ACC112 (cell line): ENCODE data around the gene ARL5C.
A peak's percentile ranks its signal among the peaks of the same experiment; 100 is the strongest.

Experiments used
- H2AFZ ChIP-seq: fragments of 200-600 bp; sonication (generic); one replicate; pipeline ENCODE4 v1.6.0; 2017; ENCODE audit warnings: antibody characterized with exemption, low read length; ENCODE audit not compliant: unreplicated experiment
- H3K27ac ChIP-seq: fragments of 200-600 bp; sonication (generic); 2 replicates; pipeline ENCODE4 v1.5.1; 2014; ENCODE audit warnings: low read depth, mild to moderate bottlenecking, antibody characterized with exemption, low read length, moderate library complexity
- H3K27me3 ChIP-seq: fragments of 200-600 bp; sonication (generic); 2 replicates; pipeline ENCODE4 v1.6.1; 2014; ENCODE audit warnings: mild to moderate bottlenecking, antibody characterized with exemption, low read length, moderate library complexity, mixed read lengths; ENCODE audit not compliant: insufficient read depth
- H3K36me3 ChIP-seq: fragments of 200-600 bp; sonication (generic); 2 replicates; pipeline ENCODE4 v1.6.1; 2016; ENCODE audit warnings: mild to moderate bottlenecking, antibody characterized with exemption, low read length, moderate library complexity, mixed read lengths; ENCODE audit not compliant: insufficient read depth
- H3K4me1 ChIP-seq: fragments of 200-600 bp; sonication (generic); one replicate; pipeline ENCODE4 v1.6.1; 2016; ENCODE audit warnings: low read length, mixed read lengths; ENCODE audit not compliant: insufficient read depth, unreplicated experiment, control insufficient read depth
- H3K4me3 ChIP-seq: fragments of 200-600 bp; sonication (generic); 2 replicates; pipeline ENCODE4 v1.5.1; 2014; ENCODE audit warnings: mild to moderate bottlenecking, low read depth, low read length
- H3K79me2 ChIP-seq: fragments of 200-600 bp; sonication (generic); one replicate; pipeline ENCODE4 v1.6.0; 2016; ENCODE audit warnings: low read length; ENCODE audit not compliant: control insufficient read depth, unreplicated experiment, insufficient read depth

ARL5C gene

DNA sequence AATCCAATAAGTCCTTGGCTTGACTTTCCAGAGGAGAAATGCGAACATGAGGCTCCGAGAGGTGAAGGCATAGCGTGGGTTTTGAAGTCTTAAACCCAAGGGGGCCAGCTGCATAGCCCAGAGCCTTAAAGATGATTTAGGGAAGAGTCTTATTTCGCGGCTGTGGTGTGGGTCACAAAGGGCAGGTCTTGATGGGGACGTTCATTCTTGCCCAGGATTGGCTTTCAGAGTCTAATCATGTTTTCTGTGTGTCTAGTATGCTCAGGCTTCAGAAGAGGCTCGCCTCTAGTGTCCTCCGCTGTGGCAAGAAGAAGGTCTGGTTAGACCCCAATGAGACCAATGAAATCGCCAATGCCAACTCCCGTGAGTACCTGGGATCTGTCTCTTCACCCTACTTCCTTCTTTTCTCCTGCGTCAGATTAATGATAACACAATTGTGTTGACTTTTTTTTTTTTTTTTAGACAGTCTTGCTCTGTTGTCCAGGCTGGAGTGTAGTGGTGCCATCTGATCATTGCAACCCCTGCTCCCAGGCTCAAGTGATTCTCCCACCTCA is 35.1 kb upstream of the ARL5C start:
- H3K27ac ChIP-seq, result peak overlapping the region; percentile 90
- peaks cover 31% of the 10 kb centered on the region for H3K36me3 ChIP-seq
- H2AFZ ChIP-seq, result no peak overlapping the region
- no peaks in the 10 kb centered on the region for H3K27me3 ChIP-seq
- H3K79me2 ChIP-seq, result peaks cover 32% of the 10 kb centered on the region
- peaks cover 19% of the 10 kb centered on the region for H3K4me1 ChIP-seq
- H3K4me3 ChIP-seq, result peak overlapping the region; percentile 84

DNA sequence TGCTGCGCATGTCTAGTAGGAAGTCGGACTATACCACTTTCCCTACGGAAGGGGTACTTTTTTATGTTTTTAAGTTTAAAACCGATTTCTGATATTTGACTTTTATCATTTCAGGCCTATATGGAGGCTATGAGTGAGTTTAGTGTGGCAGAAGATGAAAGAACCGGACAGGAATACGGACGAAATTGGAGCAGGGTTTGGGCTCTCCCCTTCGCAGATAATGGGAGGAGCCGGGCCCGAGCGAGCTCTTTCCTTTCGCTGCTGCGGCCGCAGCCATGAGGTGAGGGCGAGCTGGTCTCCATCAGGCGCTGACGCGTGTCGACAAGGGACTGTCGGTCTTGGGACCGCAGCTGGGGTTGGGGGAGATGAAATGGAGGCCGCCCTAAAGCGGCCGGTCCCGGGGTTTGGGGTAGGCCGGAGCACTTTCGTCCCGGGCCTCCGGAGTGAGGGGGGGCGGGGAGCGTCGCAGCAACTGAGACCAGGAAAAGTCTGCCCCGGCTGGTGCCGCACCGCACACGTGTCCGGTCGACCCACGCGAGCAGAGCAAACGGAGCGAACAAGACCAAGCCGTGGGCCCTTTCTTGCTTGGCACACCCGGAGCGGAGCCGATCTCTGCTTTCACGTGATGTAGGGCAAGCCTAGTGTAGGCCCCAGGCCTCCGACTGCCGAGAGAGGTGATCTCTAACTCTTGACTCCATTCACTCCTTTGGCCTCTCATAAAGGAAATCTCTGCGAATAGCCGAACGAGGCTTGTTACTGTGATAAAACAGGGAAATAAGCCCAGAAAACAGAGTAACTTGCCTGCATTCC is 34.3 kb upstream of the ARL5C start, which contains the start of gene RPL19:
Gene RPL19, plus strand, starts transcription at position 214 of the 810 bp plus-strand sequence. Its CDS starts 62 bp downstream, at position 276.
- peaks cover 31% of the 10 kb centered on the region for H3K36me3 ChIP-seq
- H2AFZ ChIP-seq, result peak within 1 kb of the TSS; percentile 71
- H3K79me2 ChIP-seq, result peaks cover 40% of the 10 kb centered on the region
- H3K27me3 ChIP-seq, result no peaks in the 10 kb centered on the region
- peaks cover 27% of the 10 kb centered on the region for H3K4me1 ChIP-seq
- H3K4me3 ChIP-seq, result peak within 1 kb of the TSS; percentile 84
- peak within 1 kb of the TSS; percentile 90 for H3K27ac ChIP-seq

- Histone ChIP-seq H3K4me3 (peak overlapping the region; percentile 84), H3K27me3 (no peaks in the 10 kb centered on the region), H2AFZ (peak overlapping the region; percentile 71), H3K4me1 (peaks cover 32% of the 10 kb centered on the region), H3K36me3 (peaks cover 27% of the 10 kb centered on the region), H3K79me2 (peaks cover 45% of the 10 kb centered on the region), H3K27ac (peak overlapping the region; percentile 90)
These were observed 33.8 kb upstream of the ARL5C start for GRCh38 chr17:39199820-39200069.

DNA sequence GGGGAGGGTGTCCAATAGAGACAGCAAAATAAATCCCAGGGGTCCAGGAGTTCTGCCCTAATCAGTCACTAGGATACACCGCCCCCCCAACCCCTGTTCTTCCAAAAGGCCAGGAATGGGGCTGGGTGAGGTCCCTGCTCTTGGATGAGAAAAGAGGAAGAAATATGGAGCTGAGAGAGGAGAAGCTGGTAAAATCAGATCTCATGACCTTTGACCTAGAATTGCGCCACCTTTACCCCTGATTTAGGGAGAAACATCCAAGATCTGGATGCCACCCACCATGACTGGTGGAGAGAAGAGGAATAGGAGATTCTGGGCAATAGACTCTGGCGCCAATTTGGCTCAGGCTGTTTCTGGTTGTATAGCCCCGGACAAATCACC is 32.2 kb upstream of the ARL5C start:
- Histone ChIP-seq H3K27me3 (no peaks in the 10 kb centered on the region), H3K36me3 (peaks cover 20% of the 10 kb centered on the region), H3K4me3 (peak overlapping the region; percentile 95; the same call in 1 of the 2 replicates), H3K27ac (no peak overlapping the region), H2AFZ (peak overlapping the region; percentile 61), H3K4me1 (peaks cover 41% of the 10 kb centered on the region), H3K79me2 (peaks cover 60% of the 10 kb centered on the region)

GRCh38 chr17:39197380-39198185 is 31.6 kb upstream of the ARL5C start, which contains the start of gene CACNB1:
TSS of gene CACNB1 (minus strand) at chr17:39197669. CDS start at chr17:39197495, 174 bp downstream.
- H3K4me1 ChIP-seq, result peaks cover 37% of the 10 kb centered on the region
- H3K36me3 ChIP-seq, result peaks cover 17% of the 10 kb centered on the region; the same call in 1 of the 2 replicates
- peak within 1 kb of the TSS; percentile 95 for H3K4me3 ChIP-seq
- H3K27me3 ChIP-seq, result no peaks in the 10 kb centered on the region
- peak within 1 kb of the TSS; percentile 61 for H2AFZ ChIP-seq
- peaks cover 61% of the 10 kb centered on the region for H3K79me2 ChIP-seq
- no peak within 1 kb of the TSS for H3K27ac ChIP-seq

DNA sequence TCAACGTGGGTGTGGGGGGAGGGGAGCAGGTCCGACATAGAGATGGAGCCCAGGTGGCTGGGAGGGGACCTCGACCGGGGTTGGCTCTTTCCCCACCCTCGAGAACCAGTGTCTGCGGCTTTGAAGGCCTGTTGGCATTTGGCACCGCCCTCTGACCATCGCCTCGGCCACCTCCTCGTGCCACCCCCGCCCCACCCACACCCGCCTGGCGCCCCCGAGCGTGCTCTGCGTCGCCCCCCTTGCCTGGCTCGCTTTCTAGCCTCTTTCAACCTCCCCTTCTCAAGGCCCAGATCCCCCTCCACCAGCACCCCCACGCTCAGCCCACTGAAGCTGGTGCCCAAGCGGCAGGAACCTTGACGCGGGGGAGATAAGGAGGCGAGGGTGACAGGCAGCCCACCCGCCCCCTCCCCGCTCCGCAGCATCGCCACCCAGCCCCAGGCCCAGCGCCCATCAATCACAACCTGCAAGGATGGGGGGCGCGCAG is 30.9 kb upstream of the ARL5C start:
- Histone ChIP-seq H3K27me3 (no peaks in the 10 kb centered on the region), H2AFZ (peak overlapping the region; percentile 37), H3K4me1 (peaks cover 30% of the 10 kb centered on the region), H3K27ac (no peak overlapping the region), H3K4me3 (peak overlapping the region; percentile 95), H3K36me3 (peaks cover 10% of the 10 kb centered on the region; the same call in 1 of the 2 replicates), H3K79me2 (peaks cover 54% of the 10 kb centered on the region)

- H3K36me3 ChIP-seq, result peaks cover 9% of the 10 kb centered on the region; the same call in 1 of the 2 replicates
- no peak overlapping the region for H3K27ac ChIP-seq
These were observed 30.4 kb upstream of the ARL5C start for GRCh38 chr17:39196241-39196807.

DNA sequence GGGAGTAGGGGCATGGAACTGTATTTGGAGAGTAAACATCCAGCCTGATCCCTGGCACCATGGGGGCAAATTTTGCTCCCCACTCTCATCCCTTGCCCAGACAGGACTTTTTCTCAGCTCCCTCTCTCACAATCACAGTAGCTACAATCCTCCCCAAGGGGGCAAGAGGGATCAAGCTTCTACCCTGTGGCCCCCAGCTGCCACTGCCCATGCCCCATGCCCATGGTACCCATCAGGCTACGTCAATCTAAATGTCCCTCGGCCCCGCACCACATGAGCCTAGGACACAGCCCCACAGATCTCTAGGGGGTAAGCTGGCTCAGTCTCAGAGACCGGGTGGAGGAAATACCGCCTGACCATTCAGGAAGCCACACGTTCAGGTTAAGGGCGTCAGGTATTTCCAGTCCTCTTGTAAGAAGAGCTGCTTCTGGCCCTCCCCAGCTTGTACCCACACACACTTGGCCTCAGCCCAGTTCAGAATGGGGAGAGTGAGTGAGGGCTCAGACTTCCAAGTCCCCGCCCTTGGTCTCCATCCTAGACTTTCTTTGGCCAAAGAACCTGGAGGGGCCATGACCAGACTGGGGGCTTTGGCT is 29.7 kb upstream of the ARL5C start:
- Histone ChIP-seq H3K4me1 (peaks cover 26% of the 10 kb centered on the region), H3K27ac (no peak overlapping the region), H3K27me3 (no peaks in the 10 kb centered on the region), H3K79me2 (peaks cover 42% of the 10 kb centered on the region), H3K36me3 (peaks cover 3% of the 10 kb centered on the region; the same call in 1 of the 2 replicates), H3K4me3 (peak overlapping the region; percentile 95), H2AFZ (no peak overlapping the region)

More at GRCh38 chr17:39196241-39196807, 30.4 kb upstream of the ARL5C start:
- Histone ChIP-seq H2AFZ (no peak overlapping the region), H3K79me2 (peaks cover 48% of the 10 kb centered on the region), H3K4me3 (peak overlapping the region; percentile 95), H3K4me1 (peaks cover 26% of the 10 kb centered on the region), H3K27me3 (no peaks in the 10 kb centered on the region)

- Histone ChIP-seq H3K27ac (no peak overlapping the region), H3K4me1 (peaks cover 26% of the 10 kb centered on the region), H2AFZ (no peak overlapping the region), H3K27me3 (no peaks in the 10 kb centered on the region), H3K36me3 (peaks cover 3% of the 10 kb centered on the region; the same call in 1 of the 2 replicates), H3K79me2 (peaks cover 36% of the 10 kb centered on the region), H3K4me3 (no peak overlapping the region)
These were observed 29.1 kb upstream of the ARL5C start for GRCh38 chr17:39194985-39195524.
